ENCODE measurements around the gene TTBK2. TPM values are rescaled to one million over a fixed set of nuclear protein-coding genes. Genes with fewer than 3 reads are reported as not detected.

The TTBK2 gene
- total RNA-seq, 1 experiment from 2014 or later = 10.6 TPM

- Histone ChIP-seq H2BK120ac (ENCODE audit: low read depth, low read length, poor library complexity, severe bottlenecking) (no peak overlapping the region), H2BK20ac (ENCODE audit: low read depth, low read length, poor library complexity, severe bottlenecking) (no peak overlapping the region), H3K14ac (ENCODE audit: insufficient read depth, low read length) (no peak overlapping the region; the same call in 1 of the 2 replicates), H4K91ac (ENCODE audit: insufficient read length, low read depth, low read length) (no peak overlapping the region), H3K18ac (ENCODE audit: insufficient read length, low read depth, low read length) (no peak overlapping the region), H2BK12ac (ENCODE audit: insufficient read length, low read depth, low read length) (no peak overlapping the region), H2AK5ac (ENCODE audit: insufficient read length, low read length) (no peak overlapping the region), H3K23ac (ENCODE audit: insufficient read length, low read depth, low read length) (no peak overlapping the region), H3T11ph (ENCODE audit: low read length) (no peak overlapping the region), H4K8ac (replicated peaks; ENCODE audit: insufficient read length, low read depth, low read length) (no peak overlapping the region), H2AFZ (ENCODE audit: low read length) (no peak overlapping the region), H3K79me1 (ENCODE audit: insufficient read depth, low read depth, low read length, poor library complexity, severe bottlenecking) (no peaks in the 10 kb centered on the region), H3K9me3 (ENCODE audit: control insufficient read depth, low read depth, low read length) (no peaks in the 10 kb centered on the region), H3K79me2 (ENCODE audit: insufficient read depth, low read length) (no peaks in the 10 kb centered on the region), H4K5ac (ENCODE audit: insufficient read length, low read depth, low read length) (no peak overlapping the region), H4K20me1 (ENCODE audit: control insufficient read depth, insufficient read depth, insufficient read length) (no peaks in the 10 kb centered on the region), H3K27me3 (ENCODE audit: insufficient read depth, low read length) (no peaks in the 10 kb centered on the region), H3K23me2 (ENCODE audit: insufficient read length, low read depth, low read length, poor library complexity, severe bottlenecking) (no peaks in the 10 kb centered on the region), H3K4ac (ENCODE audit: low read depth, low read length) (no peak overlapping the region), H2BK5ac (ENCODE audit: insufficient read length, low read length) (no peak overlapping the region), H3K4me1 (ENCODE audit: insufficient read depth, low read length) (no peaks in the 10 kb centered on the region), H3K4me2 (ENCODE audit: insufficient read depth, insufficient read length, low read length) (no peak overlapping the region), H3K27ac (ENCODE audit: insufficient read length, low read depth, low read length) (no peak overlapping the region), H3K9ac (ENCODE audit: extremely low read depth, insufficient read length, low read length) (no peak overlapping the region), H3K56ac (ENCODE audit: insufficient read length, low read depth, low read length) (no peak overlapping the region), H2BK15ac (ENCODE audit: low read depth, low read length) (no peak overlapping the region)
- H3K4me1 Mint-ChIP-seq = peaks cover 0 to 3% of the 10 kb centered on the region in 2 experiments; a peak in 1 of 4 replicates
- no peak for DNase-seq
- TF ChIP-seq, protein P1, sequence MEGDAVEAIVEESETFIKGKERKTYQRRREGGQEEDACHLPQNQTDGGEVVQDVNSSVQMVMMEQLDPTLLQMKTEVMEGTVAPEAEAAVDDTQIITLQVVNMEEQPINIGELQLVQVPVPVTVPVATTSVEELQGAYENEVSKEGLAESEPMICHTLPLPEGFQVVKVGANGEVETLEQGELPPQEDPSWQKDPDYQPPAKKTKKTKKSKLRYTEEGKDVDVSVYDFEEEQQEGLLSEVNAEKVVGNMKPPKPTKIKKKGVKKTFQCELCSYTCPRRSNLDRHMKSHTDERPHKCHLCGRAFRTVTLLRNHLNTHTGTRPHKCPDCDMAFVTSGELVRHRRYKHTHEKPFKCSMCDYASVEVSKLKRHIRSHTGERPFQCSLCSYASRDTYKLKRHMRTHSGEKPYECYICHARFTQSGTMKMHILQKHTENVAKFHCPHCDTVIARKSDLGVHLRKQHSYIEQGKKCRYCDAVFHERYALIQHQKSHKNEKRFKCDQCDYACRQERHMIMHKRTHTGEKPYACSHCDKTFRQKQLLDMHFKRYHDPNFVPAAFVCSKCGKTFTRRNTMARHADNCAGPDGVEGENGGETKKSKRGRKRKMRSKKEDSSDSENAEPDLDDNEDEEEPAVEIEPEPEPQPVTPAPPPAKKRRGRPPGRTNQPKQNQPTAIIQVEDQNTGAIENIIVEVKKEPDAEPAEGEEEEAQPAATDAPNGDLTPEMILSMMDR (conservative IDR thresholded peaks at IDR 0.05) = no peak
- peaks cover 0 to 14% (median 2%) of the 10 kb centered on the region in 3 experiments; a peak in 3 of 7 replicates for H3K36me3 Mint-ChIP-seq (ENCODE audit: insufficient read depth in 1 of 3, low read depth in 3 of 3)
- H3K27ac Mint-ChIP-seq = peak overlapping the region in 2 of 3 experiments; percentile 87 to 93; a peak in 3 of 7 replicates
- WGBS (ENCODE audit: extremely low coverage, insufficient read length, low lambda C conversion rate) = no CpG with 5 or more reads among the region's 9 CpGs
- H3K4me3 Mint-ChIP-seq = no peak overlapping the region
- H3K27me3 Mint-ChIP-seq (ENCODE audit: low read depth) = no peaks in the 10 kb centered on the region
- no peaks in the 10 kb centered on the region for H3K9me3 Mint-ChIP-seq
These were observed 228.8 kb downstream of the TTBK2 start for GRCh38 chr15:42691770-42692169.

Data from H9 (cell line).